HepG2 (cell line): ENCODE measurements around the gene FAM53B. TPM values are rescaled to one million over a fixed set of nuclear protein-coding genes. Genes with fewer than 3 reads are reported as not detected.

Experiments used
- ATAC-seq: fragments of 200-7000 bp; cut with Tn5 transposase; 3 replicates; pipeline ENCODE4 v1.9.1; 2020; ENCODE audit warnings: mild to moderate bottlenecking, moderate library complexity
- BruUV-seq: library from RNA; stranded (reverse); fragments of 400-500 nt; replicated peaks from 2 replicates; lab custom pipeline; 2021; lab: Mats Ljungman, UMichigan
- CTCF ChIA-PET: fragments of 300-600 bp; formaldehyde crosslinking; extraction: SDS; loops from one replicate; lab custom pipeline; 2021; ENCODE audit warnings: low total read pairs, inconsistent platforms, low intra/inter-chr PET ratio; lab: Yijun Ruan, JAX
- POLR2A ChIA-PET: fragments of 350-600 bp; sonication (Branson Sonifier 250); formaldehyde crosslinking; loops from one replicate; lab custom pipeline; 2020; ENCODE audit warnings: antibody characterized with exemption, inconsistent platforms; lab: Yijun Ruan, JAX
- DNase-seq: peaks from one replicate; pipeline ENCODE4 v3.0.0-alpha.2; 2015; ENCODE audit warnings: low spot score
- FAIRE-seq: peaks from 3 replicates; lab custom pipeline; 2011; peaks lifted over from hg19 to GRCh38; lab: Jason Lieb, UNC
- H2AFZ ChIP-seq: one replicate; pipeline ENCODE4 v1.6.1; 2011; ENCODE audit warnings: low read length, inconsistent platforms
- H3K27ac ChIP-seq: fragments of 300-600 bp; 3 replicates; pipeline ENCODE4 v1.8.0; 2011; ENCODE audit warnings: mixed run types, mild to moderate bottlenecking, mixed read lengths, low read length, inconsistent platforms; ENCODE audit not compliant: insufficient read depth; ENCODE audit errors: extremely low read length
- H3K27me3 ChIP-seq, 2 experiments: fragments of 200-600 bp in 1 of 2; 2 replicates in 1 of 2; 3 replicates in 1 of 2; pipeline versions ENCODE4 v1.6.0 to v1.8.0; 2011; ENCODE audit warnings: low read length in 2 of 2, mild to moderate bottlenecking in 2 of 2, moderate library complexity in 2 of 2, inconsistent platforms in 1 of 2; ENCODE audit not compliant: insufficient read depth in 2 of 2, control insufficient read depth in 1 of 2
- H3K36me3 ChIP-seq, 2 experiments: fragments of 200-600 bp in 1 of 2; replicated peaks in 1 of 2; 2 replicates in 1 of 2; 3 replicates in 1 of 2; pipeline versions ENCODE4 v1.5.1 to v1.8.0; 2011; ENCODE audit warnings: low read length in 2 of 2, inconsistent platforms in 1 of 2; ENCODE audit not compliant: insufficient read depth in 2 of 2, control insufficient read depth in 1 of 2
- H3K4me1 ChIP-seq: 2 replicates; pipeline ENCODE4 v1.5.1; 2012; ENCODE audit warnings: low read length, inconsistent platforms; ENCODE audit not compliant: insufficient read depth
- H3K4me2 ChIP-seq: 2 replicates; pipeline ENCODE4 v1.6.0; 2011; ENCODE audit warnings: low read depth, low read length, inconsistent platforms
- H3K4me3 ChIP-seq, 3 experiments: fragments of 200-600 bp in 1 of 3; sonication (generic), shearing (Covaris generic) in 1 of 3; replicated peaks in 1 of 3; 2 replicates each; pipeline ENCODE4 v1.5.1; 2011 to 2016; ENCODE audit warnings: low read length in 3 of 3, inconsistent platforms in 2 of 3, low read depth in 2 of 3, mild to moderate bottlenecking in 2 of 3, control low read depth in 1 of 3, mixed read lengths in 1 of 3; ENCODE audit not compliant: insufficient read depth in 1 of 3
- H3K79me2 ChIP-seq: one replicate; pipeline ENCODE4 v1.6.1; 2011; ENCODE audit warnings: low read length, inconsistent platforms; ENCODE audit not compliant: insufficient read depth
- H3K9ac ChIP-seq: 2 replicates; pipeline ENCODE4 v1.6.0; 2011; ENCODE audit warnings: mild to moderate bottlenecking, low read depth, low read length, inconsistent platforms; ENCODE audit not compliant: insufficient read depth
- H3K9me3 ChIP-seq: 2 replicates; pipeline ENCODE4 v1.5.1; 2012; ENCODE audit warnings: mild to moderate bottlenecking, low read length
- H4K20me1 ChIP-seq: 2 replicates; pipeline ENCODE4 v1.6.0; 2011; ENCODE audit warnings: inconsistent platforms, mild to moderate bottlenecking, low read length, moderate library complexity; ENCODE audit not compliant: insufficient read depth
- DNMT1 ChIP-seq: sonication (generic); formaldehyde crosslinking; IDR thresholded peaks from 2 replicates; pipeline ENCODE4 v1.5.1; 2020; ENCODE audit warnings: mild to moderate bottlenecking, missing genetic modification reagents
- ETV5 ChIP-seq: IDR thresholded peaks from 2 replicates; pipeline ENCODE4 v1.6.1; 2018; ENCODE audit warnings: missing biosample characterization, missing genetic modification reagents, inconsistent platforms, borderline replicate concordance
- HOXA3 ChIP-seq: sonication (generic); formaldehyde crosslinking; IDR thresholded peaks from 2 replicates; pipeline ENCODE4 v1.5.0; 2020; ENCODE audit warnings: missing genetic modification reagents
- MTERF4 ChIP-seq: sonication (generic); formaldehyde crosslinking; IDR thresholded peaks from 2 replicates; pipeline ENCODE4 v1.8.0; 2023; ENCODE audit warnings: mild to moderate bottlenecking, missing genetic modification reagents
- SALL1 ChIP-seq: sonication (generic); formaldehyde crosslinking; IDR thresholded peaks from 2 replicates; pipeline ENCODE4 v1.8.0; 2022; ENCODE audit warnings: mild to moderate bottlenecking, missing genetic modification reagents
- SNRNP70 ChIP-seq: fragments of 200-400 bp; formaldehyde crosslinking; IDR thresholded peaks from 2 replicates; pipeline ENCODE4 v1.6.1; 2017; ENCODE audit warnings: mild to moderate bottlenecking, low read depth, low read length, moderate library complexity
- STAT6 ChIP-seq: sonication (generic); formaldehyde crosslinking; IDR thresholded peaks from 2 replicates; pipeline ENCODE4 v1.4.0; 2020; ENCODE audit warnings: missing genetic modification reagents, mild to moderate bottlenecking, borderline replicate concordance
- WGBS: methylation state at CpG from one replicate; pipeline ENCODE4 v1.1.6; 2017; ENCODE audit warnings: low lambda C conversion rate; 5-methylcytosine and 5-hydroxymethylcytosine counted together
- in situ Hi-C: cut with HindIII; loops from 2 replicates; pipeline ENCODE4 v1.10.0; 2017; ENCODE audit warnings: low pct_unique_long_range_greater_than_20kb; ENCODE audit not compliant: extremely low pct_ligation_motif_present
- intact Hi-C: fragments of 100-400 bp; cut with micrococcal nuclease; formaldehyde crosslinking; loops from one replicate; pipeline ENCODE4 v1.10.0; 2022; ENCODE audit not compliant: unreplicated experiment
- polyA plus RNA-seq, 8 experiments: library from polyadenylated mRNA; depleted of rRNA in 3 of 8; stranded (reverse) in 7 of 8; unstranded in 1 of 8; fragments of >200 nt; fragmentation: Illumina TruSeq in 4 of 8; extraction: Trizol in 4 of 8; gene quantifications; 2 replicates each; pipeline versions ENCODE4 v1.2.1 to v1.2.3, GENCODE V29; 2011 to 2016; ENCODE audit warnings: low read depth in 4 of 8, missing spikeins in 1 of 8, mixed read lengths in 1 of 8; ENCODE audit not compliant: insufficient read depth in 1 of 8
- total RNA-seq, 5 experiments: library from RNA; depleted of rRNA; stranded (reverse); fragments of >200 nt; fragmentation: Illumina TruSeq; extraction: Trizol; gene quantifications; 2 replicates each; pipeline ENCODE4 v1.2.3, GENCODE V29; 2016; ENCODE audit warnings: low read depth in 1 of 5

The FAM53B gene
- total and polyA plus RNA-seq, 2 of the 13 experiments (the other 11 are each of a cell fraction or from before 2014, with no cell fraction given) = 6.4 to 19.3 TPM

- POLR2A ChIA-PET = no interaction called here
- H3K4me3 ChIP-seq = no peak overlapping the region
- no TSS peak for BruUV-seq
- FAIRE-seq (no peak), DNase-seq (no peak), ATAC-seq (no peak)
- TF ChIP-seq ETV5 (CRISPR knock-in tag) = no peak
- no peak for TF ChIP-seq SALL1 (CRISPR knock-in tag)
- TF ChIP-seq MTERF4 (CRISPR knock-in tag) = no peak
- TF ChIP-seq SNRNP70 = no peak
- no peak for TF ChIP-seq STAT6 (CRISPR knock-in tag)
- no peak for TF ChIP-seq HOXA3 (CRISPR knock-in tag)
- no peak for TF ChIP-seq DNMT1 (CRISPR knock-in tag)
- peaks cover 7 to 15% of the 10 kb centered on the region in 2 experiments; a peak in 2 of 5 replicates for H3K36me3 ChIP-seq
- H4K20me1 ChIP-seq = no peaks in the 10 kb centered on the region
- WGBS = 97% methylated on average over 10 of the region's 13 CpGs
- CTCF ChIA-PET = no interaction called here
- in situ Hi-C loops = no loop called here
- H2AFZ ChIP-seq = no peak overlapping the region
- no peaks in the 10 kb centered on the region for H3K79me2 ChIP-seq
- intact Hi-C loops = loop anchor here (1.0 kb wide), 1 partner anchor 39 kb away; no protein-coding TSS in a partner anchor
- no peaks in the 10 kb centered on the region for H3K4me1 ChIP-seq
- H3K9ac ChIP-seq = no peak overlapping the region
- H3K27ac ChIP-seq = no peak overlapping the region
- no peaks in the 10 kb centered on the region for H3K27me3 ChIP-seq
- no peaks in the 10 kb centered on the region for H3K9me3 ChIP-seq
- H3K4me2 ChIP-seq = no peak overlapping the region
Measured at GRCh38 chr10:124670849-124671248, 73.3 kb downstream of the FAM53B start.
